Measurements from ENCODE around the gene CRYBG2. TPM values are rescaled to one million over a fixed set of nuclear protein-coding genes. Genes with fewer than 3 reads are reported as not detected.

CRYBG2 gene
- total RNA-seq, 1 experiment from 2014 or later: 0.64 TPM

DNA sequence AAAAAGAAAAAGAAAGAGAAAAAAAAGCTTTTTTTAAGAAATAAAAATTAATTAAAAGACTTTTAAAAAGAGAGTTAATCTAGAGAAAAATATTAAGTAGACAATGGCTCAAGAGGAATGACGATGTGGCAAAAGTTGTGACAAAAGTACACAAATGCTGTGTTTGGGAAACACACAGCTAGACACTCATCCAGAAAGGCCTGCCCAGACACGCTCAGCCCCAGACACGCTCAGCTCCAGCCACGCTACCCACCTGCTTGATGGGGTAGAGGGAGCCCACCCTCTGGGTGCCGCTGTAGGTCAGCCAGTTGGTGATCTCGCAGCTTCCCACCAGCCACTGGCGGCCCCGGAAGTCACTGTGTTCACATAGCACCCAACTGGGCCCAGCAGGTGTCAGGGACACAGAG lies 26.0 kb downstream of the CRYBG2 start:
- no peaks in the 10 kb centered on the region for H3K36me3 ChIP-seq (ENCODE audit: control insufficient read depth, insufficient read depth, low read length)
- H3K9me3 ChIP-seq (ENCODE audit: control insufficient read depth, insufficient read depth, low read depth, low read length): no peaks in the 10 kb centered on the region
- 0 out of 2 replicates have a peak, but pooled peaks have one; percentile 48 for ATAC-seq
- no TSS peak for BruUV-seq (replicated peaks)
- in situ Hi-C loops (cut with HindIII; ENCODE audit: low pct_unique_long_range_greater_than_20kb, low sequenced_read_pairs) (no loop called here), intact Hi-C loops (cut with micrococcal nuclease; ENCODE audit: unreplicated experiment) (no loop called here)
- no peak overlapping the region for H3K4me3 ChIP-seq (ENCODE audit: low read depth in 2 of 2, low read length in 2 of 2)
- no peaks in the 10 kb centered on the region for H3K27me3 ChIP-seq (ENCODE audit: control insufficient read depth, insufficient read depth, low read length)
- ChIA-PET POLR2A (no interaction called here), CTCF (no interaction called here)
- H3K27ac ChIP-seq (ENCODE audit: low read length): no peak overlapping the region
- no peak for TF ChIP-seq SIN3A (IDR thresholded peaks at IDR 0.05; ENCODE audit: borderline replicate concordance, insufficient read depth, low read depth, low read length)
- TF ChIP-seq, protein P1, sequence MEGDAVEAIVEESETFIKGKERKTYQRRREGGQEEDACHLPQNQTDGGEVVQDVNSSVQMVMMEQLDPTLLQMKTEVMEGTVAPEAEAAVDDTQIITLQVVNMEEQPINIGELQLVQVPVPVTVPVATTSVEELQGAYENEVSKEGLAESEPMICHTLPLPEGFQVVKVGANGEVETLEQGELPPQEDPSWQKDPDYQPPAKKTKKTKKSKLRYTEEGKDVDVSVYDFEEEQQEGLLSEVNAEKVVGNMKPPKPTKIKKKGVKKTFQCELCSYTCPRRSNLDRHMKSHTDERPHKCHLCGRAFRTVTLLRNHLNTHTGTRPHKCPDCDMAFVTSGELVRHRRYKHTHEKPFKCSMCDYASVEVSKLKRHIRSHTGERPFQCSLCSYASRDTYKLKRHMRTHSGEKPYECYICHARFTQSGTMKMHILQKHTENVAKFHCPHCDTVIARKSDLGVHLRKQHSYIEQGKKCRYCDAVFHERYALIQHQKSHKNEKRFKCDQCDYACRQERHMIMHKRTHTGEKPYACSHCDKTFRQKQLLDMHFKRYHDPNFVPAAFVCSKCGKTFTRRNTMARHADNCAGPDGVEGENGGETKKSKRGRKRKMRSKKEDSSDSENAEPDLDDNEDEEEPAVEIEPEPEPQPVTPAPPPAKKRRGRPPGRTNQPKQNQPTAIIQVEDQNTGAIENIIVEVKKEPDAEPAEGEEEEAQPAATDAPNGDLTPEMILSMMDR (IDR thresholded peaks at IDR 0.05): no peak
- TF ChIP-seq REST (IDR thresholded peaks at IDR 0.05; ENCODE audit: insufficient read depth in 1 of 2, low read depth in 2 of 2, low read length in 1 of 2): no peak
- TF ChIP-seq POLR2AphosphoS5 (IDR thresholded peaks at IDR 0.05; ENCODE audit: low read depth, low read length): no peak
- no peak for TF ChIP-seq TCF7L2 (IDR thresholded peaks at IDR 0.05; ENCODE audit: low read depth, low read length)
- H3K4me1 ChIP-seq (ENCODE audit: control insufficient read depth, insufficient read depth, low read length): no peaks in the 10 kb centered on the region
- DNase-seq (ENCODE audit: low read depth, low spot score): no peak

DNA sequence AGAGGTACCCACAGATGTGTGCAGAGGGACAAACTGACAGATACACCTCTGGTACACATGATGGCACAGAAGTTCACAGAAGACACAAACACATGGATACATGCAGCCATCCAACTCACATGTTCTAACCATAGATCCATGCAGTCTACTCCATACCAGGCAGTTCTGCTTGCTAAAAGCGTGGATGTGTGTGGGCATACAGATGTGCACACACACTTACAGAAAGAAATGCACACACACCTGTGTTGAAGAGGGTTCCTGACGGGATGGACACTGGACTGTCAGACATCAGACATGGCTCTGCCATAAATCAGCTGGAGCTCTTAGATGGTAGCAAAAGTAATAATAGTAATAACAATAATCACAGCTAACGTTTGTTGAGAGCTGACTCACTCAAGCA lies 29.4 kb downstream of the CRYBG2 start:
- in situ Hi-C loops (cut with HindIII; ENCODE audit: low pct_unique_long_range_greater_than_20kb, low sequenced_read_pairs): no loop called here
- DNase-seq (ENCODE audit: low read depth, low spot score) (no peak), ATAC-seq (no peak)
- CTCF ChIA-PET: no interaction called here
- H3K9me3 ChIP-seq (ENCODE audit: control insufficient read depth, insufficient read depth, low read depth, low read length): no peaks in the 10 kb centered on the region
- no peaks in the 10 kb centered on the region for H3K4me1 ChIP-seq (ENCODE audit: control insufficient read depth, insufficient read depth, low read length)
- H3K36me3 ChIP-seq (ENCODE audit: control insufficient read depth, insufficient read depth, low read length): no peaks in the 10 kb centered on the region
- no TSS peak for BruUV-seq (replicated peaks)
- TF ChIP-seq POLR2AphosphoS5 (IDR thresholded peaks at IDR 0.05; ENCODE audit: low read depth, low read length) (no peak), TCF7L2 (IDR thresholded peaks at IDR 0.05; ENCODE audit: low read depth, low read length) (no peak), SIN3A (IDR thresholded peaks at IDR 0.05; ENCODE audit: borderline replicate concordance, insufficient read depth, low read depth, low read length) (no peak), REST (IDR thresholded peaks at IDR 0.05; ENCODE audit: insufficient read depth in 1 of 2, low read depth in 2 of 2, low read length in 1 of 2) (no peak)
- TF ChIP-seq, protein P1 (IDR thresholded peaks at IDR 0.05): no peak
- no peaks in the 10 kb centered on the region for H3K27me3 ChIP-seq (ENCODE audit: control insufficient read depth, insufficient read depth, low read length)
- intact Hi-C loops (cut with micrococcal nuclease; ENCODE audit: unreplicated experiment): no loop called here
- H3K27ac ChIP-seq (ENCODE audit: low read length): no peak overlapping the region
- no peak overlapping the region for H3K4me3 ChIP-seq (ENCODE audit: low read depth in 2 of 2, low read length in 2 of 2)
- POLR2A ChIA-PET: no interaction called here

Data from Panc1 (cell line).